ENCODE data around the gene COL25A1. TPM values are rescaled to one million over a fixed set of nuclear protein-coding genes. Genes with fewer than 3 reads are reported as not detected.

COL25A1 gene
- total RNA-seq, 1 experiment from 2014 or later: not detected

- BruUV-seq (replicated peaks): no TSS peak
- RAD21 ChIA-PET (ENCODE audit: low non-redundant PET in 1 of 2, low total read pairs in 2 of 2, uncharacterized antibody in 2 of 2, unreplicated experiment in 2 of 2): no interaction called here
Measured at GRCh38 chr4:109075621-109076020, 226.8 kb downstream of the COL25A1 start.

More at GRCh38 chr4:109075621-109076020, 226.8 kb downstream of the COL25A1 start:
- Histone ChIP-seq H2AFZ (ENCODE audit: low read depth, low read length, poor library complexity, severe bottlenecking) (no peak overlapping the region), H3K36me3 (ENCODE audit: control insufficient read depth in 1 of 2, insufficient read depth in 2 of 2, low read length in 2 of 2) (no peaks in the 10 kb centered on the region), H3K4me2 (ENCODE audit: low read length) (no peak overlapping the region), H3K27ac (ENCODE audit: low read depth, low read length) (no peak overlapping the region), H3K4me1 (ENCODE audit: control insufficient read depth in 1 of 2, insufficient read depth in 2 of 2, low read length in 2 of 2) (no peaks in the 10 kb centered on the region), H3K4me3 (replicated peaks in 1 of 2; ENCODE audit: low read depth in 1 of 2, low read length in 2 of 2) (no peak overlapping the region), H3K9me3 (ENCODE audit: control insufficient read depth in 1 of 2, insufficient read depth in 1 of 2, low read depth in 1 of 2, low read length in 2 of 2) (no peaks in the 10 kb centered on the region), H3K79me2 (ENCODE audit: insufficient read depth, low read length) (no peaks in the 10 kb centered on the region), H4K20me1 (ENCODE audit: insufficient read depth) (no peaks in the 10 kb centered on the region; the same call in 1 of the 2 replicates), H3K9me2 (ENCODE audit: insufficient read depth) (no peaks in the 10 kb centered on the region), H3K9ac (ENCODE audit: low read length) (no peak overlapping the region), H3K27me3 (ENCODE audit: insufficient read depth, low read length) (peaks cover 35% of the 10 kb centered on the region)
- TF ChIP-seq SRF (IDR thresholded peaks at IDR 0.05; ENCODE audit: low read depth): no peak
- TF ChIP-seq CTCF (IDR thresholded peaks at IDR 0.05 in 2 of 3, conservative IDR thresholded peaks at IDR 0.05 in 1 of 3; ENCODE audit: borderline replicate concordance in 1 of 3, insufficient read depth in 1 of 3, low read depth in 2 of 3, low read length in 2 of 3): no peak
- TF ChIP-seq YY1 (IDR thresholded peaks at IDR 0.05; ENCODE audit: extremely low read depth, insufficient replicate concordance, low read depth, low read length): no peak
- no peak for TF ChIP-seq CEBPB (IDR thresholded peaks at IDR 0.05; ENCODE audit: low read depth)
- no peak for TF ChIP-seq ZBTB33 (IDR thresholded peaks at IDR 0.05; ENCODE audit: extremely low read depth, insufficient replicate concordance, low read length)
- TF ChIP-seq SIN3A (IDR thresholded peaks at IDR 0.05; ENCODE audit: low read depth): no peak
- TF ChIP-seq JUND (IDR thresholded peaks at IDR 0.05): no peak
- no peak for TF ChIP-seq TCF7L2 (IDR thresholded peaks at IDR 0.05; ENCODE audit: borderline replicate concordance, extremely low read depth, insufficient read depth, insufficient read length)
- TF ChIP-seq ELF1 (IDR thresholded peaks at IDR 0.05; ENCODE audit: borderline replicate concordance, low read depth): no peak
- no peak for TF ChIP-seq EZH2phosphoT487 (IDR thresholded peaks at IDR 0.05; ENCODE audit: borderline replicate concordance)
- TF ChIP-seq RAD21 (IDR thresholded peaks at IDR 0.05; ENCODE audit: low read depth): no peak
- ChIA-PET POLR2A (no interaction called here), CTCF (no interaction called here)
- no peak for DNase-seq (ENCODE audit: low read depth, low spot score)
- no peak for ATAC-seq
- intact Hi-C loops (cut with micrococcal nuclease): no loop called here
